ENCODE measurements around the gene NOTCH1. TPM values are rescaled to one million over a fixed set of nuclear protein-coding genes. Genes with fewer than 3 reads are reported as not detected.

NOTCH1 gene
- total and polyA plus RNA-seq, 2 of the 4 experiments (the other 2 are of a cell fraction), result 1.8 to 6.0 TPM

- TF ChIP-seq ELK1 (IDR thresholded peaks at IDR 0.05; ENCODE audit: borderline replicate concordance, low read depth, low read length), result no peak
- TF ChIP-seq CHD1 (IDR thresholded peaks at IDR 0.05; ENCODE audit: low read depth, low read length), result no peak
- TF ChIP-seq CTCF (conservative IDR thresholded peaks at IDR 0.05; ENCODE audit: low read depth, low read length), result no peak
- no peak overlapping the region for H2AK9ac ChIP-seq (replicated peaks; ENCODE audit: low read depth, low read length, poor library complexity)
- no peak overlapping the region for H3K9ac ChIP-seq (ENCODE audit: low read depth, low read length)
- ATAC-seq (ENCODE audit: low read depth) (no peak), DNase-seq (no peak)
- no peak overlapping the region for H2BK15ac ChIP-seq (ENCODE audit: low read depth, low read length)
- H2BK5ac ChIP-seq (ENCODE audit: low read depth, low read length, poor library complexity, severe bottlenecking), result no peak overlapping the region
- BruUV-seq (replicated peaks), result no TSS peak
- H3K4me2 ChIP-seq (ENCODE audit: low read depth, low read length), result no peak overlapping the region
- H3K9me1 ChIP-seq (ENCODE audit: insufficient read depth, low read length), result no peaks in the 10 kb centered on the region
- intact Hi-C loops (cut with micrococcal nuclease) (no loop called here), dilution Hi-C loops (cut with HindIII; ENCODE audit: low sequenced_read_pairs, unreplicated experiment) (no loop called here), in situ Hi-C loops (cut with MboI; ENCODE audit: low sequenced_read_pairs) (no loop called here)
- H3K14ac ChIP-seq (replicated peaks; ENCODE audit: low read depth, low read length), result no peak overlapping the region
- no peak overlapping the region for H3K18ac ChIP-seq (ENCODE audit: low read depth, low read length)
- H3K36me3 ChIP-seq (ENCODE audit: control insufficient read depth, insufficient read depth, low read length), result peaks cover 20% of the 10 kb centered on the region; the same call in 1 of the 2 replicates
- ChIA-PET POLR2A (ENCODE audit: unreplicated experiment) (no interaction called here), CTCF (no interaction called here)
- no peak overlapping the region for H2BK120ac ChIP-seq (ENCODE audit: low read depth, low read length)
- H4K5ac ChIP-seq (ENCODE audit: low read depth, low read length), result no peak overlapping the region
- H3K4me3 ChIP-seq (ENCODE audit: insufficient read depth, low read depth, low read length), result no peak overlapping the region
- no peak overlapping the region for H2BK20ac ChIP-seq (ENCODE audit: low read depth, low read length)
- no peak overlapping the region for H2AFZ ChIP-seq (replicated peaks; ENCODE audit: low read length, poor library complexity)
- no peak overlapping the region for H3K4ac ChIP-seq (ENCODE audit: low read depth, low read length)
- H4K8ac ChIP-seq (ENCODE audit: low read depth in 2 of 2, low read length in 2 of 2), result no peak overlapping the region
- no peak overlapping the region for H3K56ac ChIP-seq (ENCODE audit: extremely low read depth, insufficient read depth, low read length)
- WGBS, 2 experiments (ENCODE audit: extremely low coverage in 2 of 2, insufficient read length in 1 of 2), result no CpG with 5 or more reads among the region's 9 CpGs
- peaks cover 7% of the 10 kb centered on the region; the same call in 1 of the 2 replicates for H3K4me1 ChIP-seq (ENCODE audit: control insufficient read depth, insufficient read depth, low read length)
- H3K9me3 ChIP-seq (ENCODE audit: control insufficient read depth, insufficient read depth, low read length), result no peaks in the 10 kb centered on the region
- H3K27me3 ChIP-seq (ENCODE audit: control insufficient read depth, insufficient read depth, low read length), result no peaks in the 10 kb centered on the region
- peaks cover 76% of the 10 kb centered on the region for H4K20me1 ChIP-seq (ENCODE audit: insufficient read depth, low read length)
- no peak overlapping the region; the same call in 1 of the 2 replicates for H2AK5ac ChIP-seq (ENCODE audit: low read depth, low read length)
- H3K23ac ChIP-seq (ENCODE audit: low read depth, low read length), result no peak overlapping the region
- H3K27ac ChIP-seq (ENCODE audit: insufficient read depth, low read length), result no peak overlapping the region
- H3K79me1 ChIP-seq (ENCODE audit: low read depth in 1 of 2, low read length in 2 of 2), result peaks cover 18 to 78% of the 10 kb centered on the region in 2 experiments
- no peak overlapping the region for H4K91ac ChIP-seq (ENCODE audit: insufficient read depth, low read depth, low read length)
Measured at GRCh38 chr9:136541179-136541578, 4.7 kb downstream of the NOTCH1 start.

Measured in IMR-90 (cell line).